Loucy (cell line): ENCODE data around the gene PEX5L.

Source experiments
- H2AFZ ChIP-seq: fragments of 200-600 bp; sonication (generic); 2 replicates; pipeline ENCODE4 v1.6.0; 2016; ENCODE audit warnings: antibody characterized with exemption, mild to moderate bottlenecking, low read length, moderate library complexity
- H3F3A ChIP-seq: fragments of 200-600 bp; 2 replicates; pipeline ENCODE4 v1.6.0; 2016; ENCODE audit warnings: antibody characterized with exemption, low read depth, mild to moderate bottlenecking
- H3K27me3 ChIP-seq: fragments of 200-600 bp; sonication (generic); 2 replicates; pipeline ENCODE4 v1.6.1; 2014; ENCODE audit warnings: low read length, mild to moderate bottlenecking; ENCODE audit not compliant: insufficient read depth, poor library complexity, severe bottlenecking
- H3K36me3 ChIP-seq: fragments of 200-600 bp; sonication (generic); 2 replicates; pipeline ENCODE4 v1.6.1; 2016; ENCODE audit warnings: low read length; ENCODE audit not compliant: insufficient read depth
- H3K4me1 ChIP-seq: fragments of 200-600 bp; sonication (generic); 2 replicates; pipeline ENCODE4 v1.5.1; 2014; ENCODE audit warnings: low read length, mild to moderate bottlenecking; ENCODE audit not compliant: insufficient read depth, poor library complexity, severe bottlenecking
- H3K4me2 ChIP-seq: fragments of 200-600 bp; sonication (generic); 2 replicates; pipeline ENCODE4 v1.6.0; 2014; ENCODE audit warnings: antibody characterized with exemption, low read length, low read depth, mild to moderate bottlenecking; ENCODE audit not compliant: poor library complexity, severe bottlenecking
- H3K4me3 ChIP-seq: fragments of 200-600 bp; sonication (generic); 2 replicates; pipeline ENCODE4 v1.5.1; 2014; ENCODE audit warnings: low read length, mild to moderate bottlenecking, mixed read lengths; ENCODE audit not compliant: poor library complexity, severe bottlenecking
- H3K79me2 ChIP-seq: fragments of 200-600 bp; sonication (generic); 2 replicates; pipeline ENCODE4 v1.6.1; 2014; ENCODE audit warnings: low read length; ENCODE audit not compliant: insufficient read depth
- H3K9ac ChIP-seq: fragments of 200-600 bp; sonication (generic); 2 replicates; pipeline ENCODE4 v1.6.0; 2014; ENCODE audit warnings: mild to moderate bottlenecking, low read depth, low read length, moderate library complexity; ENCODE audit not compliant: poor library complexity, severe bottlenecking
- H3K9me2 ChIP-seq: fragments of 200-600 bp; sonication (generic); replicated peaks from 2 replicates; pipeline ENCODE4 v1.6.1; 2016; ENCODE audit warnings: low read depth, low read length, mixed read lengths
- H3K9me3 ChIP-seq: fragments of 200-600 bp; sonication (generic); 2 replicates; pipeline ENCODE4 v1.6.1; 2014; ENCODE audit warnings: mild to moderate bottlenecking, antibody characterized with exemption, low read length, low read depth; ENCODE audit not compliant: insufficient read depth
- H4K20me1 ChIP-seq: fragments of 200-600 bp; sonication (generic); 2 replicates; pipeline ENCODE4 v1.6.0; 2014; ENCODE audit warnings: antibody characterized with exemption, low read length, mild to moderate bottlenecking; ENCODE audit not compliant: insufficient read depth, poor library complexity, severe bottlenecking
- EZH2phosphoT487 ChIP-seq: fragments of 200-600 bp; IDR thresholded peaks from 2 replicates; pipeline ENCODE4 v1.6.1; 2018; ENCODE audit warnings: antibody characterized with exemption, mild to moderate bottlenecking, moderate library complexity, borderline replicate concordance
- TF ChIP-seq, protein P1 (sequence below): fragments of 200-600 bp; sonication (generic); conservative IDR thresholded peaks from 2 replicates; pipeline ENCODE4 v1.5.1; 2014; ENCODE audit warnings: mild to moderate bottlenecking, antibody characterized with exemption, low read length

The PEX5L gene

DNA sequence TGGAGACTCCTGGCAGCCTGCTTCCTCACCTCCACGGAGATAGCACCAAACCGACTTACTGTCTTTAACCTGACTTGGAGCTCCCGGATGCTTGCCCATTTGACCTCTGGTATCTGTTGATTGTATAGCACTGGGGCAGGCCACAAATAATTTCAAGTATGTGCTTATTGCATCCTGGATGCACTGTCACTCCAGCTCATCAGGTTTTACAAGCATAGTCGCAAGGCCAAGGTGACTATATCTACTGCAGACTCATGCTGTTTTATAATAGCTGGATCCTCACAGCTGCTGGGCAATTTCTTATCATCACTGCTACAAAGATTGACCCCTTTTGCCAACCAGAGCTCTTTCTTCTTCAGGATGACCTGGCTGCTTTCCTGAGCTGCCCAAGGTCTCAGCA lies 45.6 kb downstream of the PEX5L start:
- H3K36me3 ChIP-seq: no peaks in the 10 kb centered on the region
- 0 out of 2 replicates have a peak, but pooled peaks cover 3% of the 10 kb centered on the region for H3K9me2 ChIP-seq
- no peaks in the 10 kb centered on the region for H3F3A ChIP-seq
- no peaks in the 10 kb centered on the region for H4K20me1 ChIP-seq
- no peak overlapping the region for H3K4me3 ChIP-seq
- H2AFZ ChIP-seq: no peak overlapping the region
- H3K4me1 ChIP-seq: no peaks in the 10 kb centered on the region
- no peak overlapping the region for H3K9ac ChIP-seq
- H3K4me2 ChIP-seq: no peak overlapping the region
- no peaks in the 10 kb centered on the region for H3K79me2 ChIP-seq
- H3K27me3 ChIP-seq: no peaks in the 10 kb centered on the region
- H3K9me3 ChIP-seq: no peaks in the 10 kb centered on the region
- TF ChIP-seq, protein P1, sequence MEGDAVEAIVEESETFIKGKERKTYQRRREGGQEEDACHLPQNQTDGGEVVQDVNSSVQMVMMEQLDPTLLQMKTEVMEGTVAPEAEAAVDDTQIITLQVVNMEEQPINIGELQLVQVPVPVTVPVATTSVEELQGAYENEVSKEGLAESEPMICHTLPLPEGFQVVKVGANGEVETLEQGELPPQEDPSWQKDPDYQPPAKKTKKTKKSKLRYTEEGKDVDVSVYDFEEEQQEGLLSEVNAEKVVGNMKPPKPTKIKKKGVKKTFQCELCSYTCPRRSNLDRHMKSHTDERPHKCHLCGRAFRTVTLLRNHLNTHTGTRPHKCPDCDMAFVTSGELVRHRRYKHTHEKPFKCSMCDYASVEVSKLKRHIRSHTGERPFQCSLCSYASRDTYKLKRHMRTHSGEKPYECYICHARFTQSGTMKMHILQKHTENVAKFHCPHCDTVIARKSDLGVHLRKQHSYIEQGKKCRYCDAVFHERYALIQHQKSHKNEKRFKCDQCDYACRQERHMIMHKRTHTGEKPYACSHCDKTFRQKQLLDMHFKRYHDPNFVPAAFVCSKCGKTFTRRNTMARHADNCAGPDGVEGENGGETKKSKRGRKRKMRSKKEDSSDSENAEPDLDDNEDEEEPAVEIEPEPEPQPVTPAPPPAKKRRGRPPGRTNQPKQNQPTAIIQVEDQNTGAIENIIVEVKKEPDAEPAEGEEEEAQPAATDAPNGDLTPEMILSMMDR: no peak
- TF ChIP-seq EZH2phosphoT487: no peak

DNA sequence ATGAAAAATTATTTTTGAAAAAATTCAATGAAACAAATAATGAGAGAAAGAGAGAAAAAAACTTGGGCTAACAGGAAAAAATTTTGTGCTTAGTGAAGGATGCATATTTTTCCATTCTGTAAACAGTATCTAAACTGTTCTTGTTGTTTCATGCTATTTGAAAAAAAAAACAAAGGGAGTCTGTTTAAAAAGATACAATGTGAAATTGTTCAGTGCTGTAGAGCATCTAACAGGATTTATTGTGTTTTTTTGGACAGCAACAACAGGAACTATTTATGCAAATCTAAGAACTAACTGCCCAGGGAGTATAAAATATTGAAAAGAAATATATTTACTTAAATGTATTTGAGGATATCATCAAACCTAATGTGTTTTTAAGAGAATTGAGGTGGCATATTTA lies 55.1 kb downstream of the PEX5L start:
- Histone ChIP-seq H3F3A (no peaks in the 10 kb centered on the region), H3K79me2 (no peaks in the 10 kb centered on the region), H3K9me2 (no peaks in the 10 kb centered on the region), H2AFZ (no peak overlapping the region), H3K9ac (no peak overlapping the region), H3K36me3 (no peaks in the 10 kb centered on the region), H3K9me3 (no peaks in the 10 kb centered on the region), H3K4me3 (no peak overlapping the region), H3K4me2 (no peak overlapping the region), H3K4me1 (peaks cover 7% of the 10 kb centered on the region), H4K20me1 (no peaks in the 10 kb centered on the region), H3K27me3 (no peaks in the 10 kb centered on the region)
- TF ChIP-seq, protein P1: no peak
- TF ChIP-seq EZH2phosphoT487: no peak

DNA sequence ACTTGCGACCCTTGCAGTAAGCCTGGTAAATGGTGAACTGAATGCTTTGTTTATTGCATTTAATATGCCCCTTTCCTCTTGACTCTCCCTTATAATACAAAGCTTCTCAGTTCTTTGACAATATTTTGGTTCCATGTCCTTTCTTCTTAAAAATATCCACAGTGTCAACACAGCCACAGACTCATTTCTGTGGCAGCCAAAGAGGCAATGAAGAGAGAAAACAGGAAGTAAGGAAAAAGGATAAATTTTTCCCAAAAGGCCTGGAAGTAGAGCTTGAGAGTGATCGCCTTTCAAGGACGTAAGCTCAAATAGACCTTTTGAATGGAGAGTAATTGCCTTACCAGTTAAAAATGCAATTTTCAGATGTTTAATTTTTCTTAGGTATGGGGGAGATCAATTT lies 59.4 kb downstream of the PEX5L start:
- H3K27me3 ChIP-seq: no peaks in the 10 kb centered on the region
- no peaks in the 10 kb centered on the region for H3K9me3 ChIP-seq
- no peak overlapping the region for H2AFZ ChIP-seq
- no peak overlapping the region for H3K9ac ChIP-seq
- H4K20me1 ChIP-seq: no peaks in the 10 kb centered on the region
- H3K4me2 ChIP-seq: no peak overlapping the region
- H3K4me1 ChIP-seq: peaks cover 41% of the 10 kb centered on the region
- H3F3A ChIP-seq: no peaks in the 10 kb centered on the region
- H3K79me2 ChIP-seq: peaks cover 14% of the 10 kb centered on the region
- H3K36me3 ChIP-seq: no peaks in the 10 kb centered on the region
- TF ChIP-seq, protein P1: no peak
- TF ChIP-seq EZH2phosphoT487: no peak
- H3K9me2 ChIP-seq: no peaks in the 10 kb centered on the region
- H3K4me3 ChIP-seq: no peak overlapping the region
